GM19395 (cell line): ENCODE results near the gene SDHB.

Experiments used
- ATAC-seq: cut with Tn5 transposase; IDR thresholded peaks from one replicate; pipeline ENCODE4 v1.9.1; 2021; ENCODE audit warnings: mild to moderate bottlenecking, moderate library complexity; ENCODE audit not compliant: unreplicated experiment

Gene SDHB

DNA sequence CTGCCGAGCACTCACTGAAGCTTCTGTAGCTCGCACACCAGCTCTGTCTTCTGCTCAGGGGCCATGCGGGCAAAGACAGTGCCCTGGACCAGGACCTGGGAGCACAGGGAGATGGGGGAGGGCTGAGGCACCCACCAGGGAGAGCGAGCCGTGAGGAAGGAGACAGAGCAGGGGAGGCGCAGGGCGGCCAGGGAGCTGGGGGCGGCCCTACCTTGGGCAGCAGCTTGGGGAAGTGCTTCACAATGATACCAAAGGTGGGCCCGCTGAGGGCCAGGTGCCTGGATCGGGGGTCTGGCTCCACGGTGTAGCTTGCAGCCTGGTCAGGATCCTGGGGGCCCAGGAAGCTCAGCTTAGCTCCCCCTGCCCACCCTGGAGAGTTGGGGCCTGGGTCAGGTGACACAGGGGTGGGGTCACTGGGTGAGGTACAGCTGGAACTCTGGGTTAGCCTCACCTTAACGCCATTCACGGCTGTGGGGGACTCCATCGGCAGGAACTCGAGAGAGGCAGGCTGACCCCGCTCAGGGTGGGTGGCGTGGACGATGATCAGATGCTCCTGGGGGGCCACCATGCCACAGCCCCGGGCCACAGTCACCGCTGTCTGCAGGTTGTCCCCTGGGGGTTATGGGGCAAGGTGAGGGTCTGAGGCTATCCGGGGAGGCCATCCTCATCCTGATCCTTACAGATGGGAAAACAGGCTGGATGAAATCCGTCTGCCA, 64.0 kb downstream of the SDHB start:
- ATAC-seq: no peak

DNA sequence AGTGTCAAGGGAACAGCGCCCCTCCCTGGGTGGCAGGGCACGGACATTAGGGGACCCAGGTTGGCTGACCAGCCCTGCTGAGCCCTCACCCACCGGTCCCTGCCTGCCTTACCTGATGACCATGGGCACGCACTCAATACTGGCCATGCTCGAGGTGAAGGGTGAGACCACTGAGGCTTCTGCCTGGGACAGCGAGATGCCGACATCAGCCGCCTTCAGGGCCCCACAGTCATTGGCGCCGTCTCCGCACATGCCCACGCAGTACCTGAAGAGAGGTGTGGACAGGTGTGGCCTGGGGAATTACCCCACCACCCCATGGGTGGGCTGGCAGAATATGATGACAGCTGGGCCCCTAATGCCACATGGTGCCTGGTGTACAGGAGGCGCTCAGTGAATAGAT, 65.6 kb downstream of the SDHB start:
- ATAC-seq: no peak

DNA sequence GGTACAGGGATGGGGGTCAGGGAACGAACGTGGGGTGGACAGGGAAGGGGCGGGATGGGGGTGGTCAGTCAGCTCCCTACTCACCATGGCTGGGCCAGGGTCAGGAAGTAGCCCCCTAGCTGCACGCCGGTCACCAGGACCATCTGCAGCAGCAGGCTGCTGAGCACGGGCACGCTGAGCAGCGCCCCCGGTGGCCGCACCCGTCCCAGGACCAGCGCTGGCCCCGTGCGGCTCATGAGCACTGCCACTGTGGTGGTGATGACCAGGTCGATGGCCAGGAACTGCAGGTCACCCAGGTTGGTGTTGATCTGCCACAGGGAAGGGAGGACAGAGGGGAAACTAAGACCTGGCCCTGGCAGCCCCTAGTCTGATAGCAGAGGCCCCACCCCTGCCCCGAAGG, 66.9 kb downstream of the SDHB start:
- ATAC-seq: no peak

DNA sequence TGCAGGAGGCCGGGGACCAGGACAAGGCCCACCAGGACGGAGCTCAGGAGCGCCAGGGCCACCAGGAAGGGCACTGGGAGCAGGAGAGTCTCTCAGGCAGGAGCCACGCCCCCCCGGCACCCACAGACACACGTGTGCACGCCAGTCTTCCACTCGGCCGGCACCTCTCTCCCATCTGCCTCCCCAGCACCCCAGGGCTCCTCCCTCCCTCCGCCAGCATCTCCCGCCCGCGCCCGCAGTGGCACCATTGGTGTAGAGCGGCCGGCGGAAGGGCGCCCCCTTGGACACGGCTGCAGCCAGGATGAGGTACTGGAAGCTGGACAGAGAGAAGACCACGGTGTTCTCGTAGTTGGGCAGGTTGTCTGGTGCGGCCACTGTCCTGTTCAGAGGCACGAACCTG, 67.3 kb downstream of the SDHB start:
- ATAC-seq: no peak

DNA sequence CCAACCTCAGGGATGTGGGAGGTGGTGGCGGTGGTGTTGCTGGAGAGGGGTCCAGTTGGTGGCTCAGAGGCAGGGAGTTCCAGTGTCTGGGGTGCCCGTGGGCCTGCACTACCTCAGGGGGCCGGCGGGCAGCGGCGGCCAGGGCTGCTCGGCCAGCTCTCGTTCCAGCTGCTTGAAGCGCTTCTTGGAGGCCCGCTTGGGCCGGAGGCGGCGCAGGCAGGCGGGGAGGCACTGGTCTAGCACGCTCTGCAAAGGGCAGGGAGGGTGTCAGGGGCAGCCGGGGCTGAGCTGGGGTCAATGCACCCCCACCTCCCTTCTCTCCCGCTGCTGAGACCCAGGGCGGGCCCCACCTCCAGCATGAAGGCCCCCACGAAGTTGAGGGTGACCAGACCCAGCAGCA, 67.7 kb downstream of the SDHB start:
- no peak for ATAC-seq

DNA sequence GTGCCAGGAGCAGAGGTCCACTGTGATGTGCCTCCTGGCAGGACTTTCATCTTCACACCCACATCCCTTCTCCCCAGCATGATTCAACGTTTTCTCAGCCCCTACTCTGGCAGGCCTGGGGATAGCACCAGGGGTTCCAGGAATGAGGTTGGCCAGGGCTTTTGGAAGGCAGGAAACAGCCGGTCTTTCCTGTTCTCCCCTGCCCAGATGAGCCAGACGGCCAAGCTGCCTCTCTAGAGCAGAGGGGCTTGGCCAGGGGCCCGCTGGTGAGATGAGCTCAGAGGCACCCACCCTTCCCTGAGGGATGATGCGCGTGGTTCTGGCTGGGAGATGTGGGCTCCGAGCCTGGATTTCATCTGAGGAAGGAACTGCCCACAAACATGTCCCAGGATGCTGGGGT, 69.1 kb downstream of the SDHB start:
- ATAC-seq: no peak

DNA sequence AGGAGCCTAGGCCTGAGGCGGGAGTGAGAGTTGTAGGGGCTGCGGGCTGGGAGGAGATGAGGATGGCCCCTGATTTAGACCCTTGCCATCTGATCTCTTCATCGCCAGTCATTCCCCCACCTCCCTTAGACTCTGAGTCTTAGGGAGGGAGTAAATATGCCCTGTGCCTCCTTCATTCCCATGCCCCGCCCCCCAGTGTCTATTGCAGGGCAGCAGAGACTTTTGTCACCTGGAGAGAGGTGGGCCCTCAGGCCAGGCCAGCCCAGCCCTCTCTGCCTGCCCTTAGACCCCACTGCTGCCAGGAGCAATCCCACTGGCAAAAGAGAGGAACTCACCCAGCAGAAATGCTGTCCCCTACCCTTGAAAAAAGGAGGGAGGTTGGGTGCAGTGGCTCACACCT, 70.2 kb downstream of the SDHB start:
- ATAC-seq: no peak

DNA sequence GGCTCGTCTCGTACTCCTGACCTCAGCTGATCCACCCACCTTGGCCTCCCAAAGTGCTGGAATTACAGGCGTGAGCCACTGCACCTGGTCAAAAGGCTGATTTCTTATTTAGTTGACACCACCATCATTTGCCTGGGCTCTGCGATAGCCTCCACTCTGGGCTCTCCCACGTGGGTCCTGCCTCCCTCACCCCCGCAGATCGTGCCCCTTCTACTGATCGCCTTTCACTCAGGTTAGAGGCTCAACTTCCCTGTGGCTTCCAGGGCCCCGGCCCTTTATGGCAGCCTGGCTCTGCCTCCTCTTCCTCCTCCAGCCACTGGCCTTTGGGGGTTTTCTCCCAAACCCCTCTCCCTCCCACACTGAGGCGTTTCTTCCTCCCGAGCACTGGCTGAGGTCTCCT, 70.9 kb downstream of the SDHB start:
- ATAC-seq: no peak

DNA sequence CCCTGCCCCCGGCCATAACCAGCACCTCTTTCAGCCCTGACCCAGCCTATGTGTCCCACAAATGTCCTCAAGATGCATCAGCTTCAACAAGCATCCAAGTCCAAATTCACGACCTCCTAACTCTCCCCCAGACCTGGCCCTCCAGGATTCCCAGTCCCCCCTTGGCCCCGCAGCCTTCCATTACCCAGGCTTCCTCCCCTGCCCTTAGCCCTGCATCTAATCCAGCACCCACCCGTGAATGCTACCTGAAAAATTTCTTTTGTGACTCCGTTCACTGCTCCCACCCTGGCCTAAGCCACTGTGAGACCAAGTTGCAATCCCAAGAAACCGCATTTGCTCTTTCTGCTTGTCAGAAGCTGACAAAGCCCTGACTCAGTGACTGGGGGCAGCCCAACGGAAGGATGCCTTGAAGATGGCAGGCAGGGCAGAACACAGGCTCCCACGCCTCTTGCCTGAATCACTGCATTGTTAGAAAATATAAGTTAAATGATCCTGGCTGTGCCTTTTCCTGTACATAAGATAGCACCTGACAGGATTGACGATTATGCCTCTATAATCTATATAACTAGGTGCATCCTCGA, 72.5 kb downstream of the SDHB start:
- no peak for ATAC-seq

DNA sequence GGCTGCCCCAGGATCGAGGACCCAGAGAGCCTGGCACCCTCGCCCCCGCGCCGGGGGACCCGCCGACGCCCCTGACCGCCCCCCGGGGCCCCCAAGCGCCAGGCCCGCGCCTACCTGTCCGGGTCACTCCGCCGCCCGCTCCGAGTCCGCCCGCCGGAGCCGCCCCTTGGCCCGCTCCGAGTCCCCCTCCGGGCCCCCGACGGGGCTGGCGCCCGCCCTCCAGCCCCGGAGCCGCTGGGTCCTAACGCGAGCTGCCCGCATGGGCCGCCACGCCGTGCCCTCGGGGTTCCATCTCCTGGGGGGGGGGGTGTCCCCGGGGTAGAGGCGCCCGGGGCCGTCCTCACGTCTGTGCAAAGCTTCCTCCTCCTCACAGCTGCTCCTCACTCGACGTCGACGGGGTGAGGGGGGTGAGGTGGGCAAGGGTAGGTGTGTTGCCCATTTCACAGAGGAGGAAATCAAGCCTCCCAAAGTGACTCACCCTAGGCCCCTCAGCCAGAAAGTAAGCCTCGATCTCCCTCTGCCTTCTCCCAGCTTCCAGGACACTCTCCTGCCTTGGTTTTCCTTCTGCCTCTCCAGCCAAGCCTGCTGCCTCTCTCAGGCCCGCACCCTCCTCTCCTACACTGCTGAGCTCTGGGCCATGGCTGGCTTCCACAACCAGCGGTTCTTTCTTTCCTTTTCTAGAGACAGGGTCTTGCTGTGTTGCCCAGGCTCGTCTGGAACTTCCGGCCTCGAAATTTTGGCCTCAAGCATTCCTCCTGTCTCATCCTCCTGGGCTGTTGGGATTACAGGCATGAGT, 73.2 kb downstream of the SDHB start, which contains the start of gene MFAP2:
TSS of gene MFAP2 (minus strand) at position 148 of the 796 bp plus-strand sequence. CDS start 2,347 bp downstream, outside the sequence.
- no peak for ATAC-seq

DNA sequence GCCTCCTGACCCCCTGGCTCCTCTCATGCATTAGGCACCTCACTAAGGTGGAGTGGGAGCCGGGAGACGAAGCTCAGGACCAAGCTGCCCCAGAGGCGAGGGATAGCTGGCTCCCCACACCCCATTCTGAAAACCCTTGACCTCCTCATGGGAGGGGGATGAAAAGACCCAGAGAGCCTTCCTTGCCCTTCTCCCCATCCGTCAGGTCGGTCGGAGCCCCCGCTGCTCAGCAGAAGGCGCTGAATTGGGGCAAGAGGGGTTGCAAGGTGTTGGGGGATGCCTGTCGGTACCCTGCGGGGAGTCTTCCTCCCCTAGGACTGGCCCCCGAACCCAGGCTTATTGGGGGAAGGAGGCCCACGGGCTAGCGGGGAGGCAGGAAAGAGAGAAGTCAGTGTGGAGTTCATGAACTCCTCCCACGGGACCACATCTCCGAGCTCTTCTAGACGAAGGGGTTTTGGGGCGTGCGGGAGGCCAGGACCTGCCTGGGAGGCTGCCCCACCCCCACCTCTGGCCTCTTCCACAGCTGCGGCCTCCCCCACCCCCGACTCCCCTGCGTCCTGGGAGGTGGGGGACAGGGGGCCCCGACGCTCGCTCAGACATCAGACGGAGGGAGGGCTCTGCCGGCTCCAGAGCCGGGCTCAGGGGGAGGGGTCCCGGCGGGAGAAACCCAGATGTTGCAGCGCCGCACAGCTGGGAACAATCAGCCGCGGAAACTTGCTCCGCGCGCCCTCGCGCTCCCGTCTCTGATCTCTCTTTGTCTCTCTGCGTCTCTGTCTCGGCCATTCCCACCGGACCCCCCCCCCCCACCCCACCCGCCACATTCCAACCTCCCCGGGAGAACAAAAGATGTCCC, 74.1 kb downstream of the SDHB start:
- ATAC-seq: no peak

DNA sequence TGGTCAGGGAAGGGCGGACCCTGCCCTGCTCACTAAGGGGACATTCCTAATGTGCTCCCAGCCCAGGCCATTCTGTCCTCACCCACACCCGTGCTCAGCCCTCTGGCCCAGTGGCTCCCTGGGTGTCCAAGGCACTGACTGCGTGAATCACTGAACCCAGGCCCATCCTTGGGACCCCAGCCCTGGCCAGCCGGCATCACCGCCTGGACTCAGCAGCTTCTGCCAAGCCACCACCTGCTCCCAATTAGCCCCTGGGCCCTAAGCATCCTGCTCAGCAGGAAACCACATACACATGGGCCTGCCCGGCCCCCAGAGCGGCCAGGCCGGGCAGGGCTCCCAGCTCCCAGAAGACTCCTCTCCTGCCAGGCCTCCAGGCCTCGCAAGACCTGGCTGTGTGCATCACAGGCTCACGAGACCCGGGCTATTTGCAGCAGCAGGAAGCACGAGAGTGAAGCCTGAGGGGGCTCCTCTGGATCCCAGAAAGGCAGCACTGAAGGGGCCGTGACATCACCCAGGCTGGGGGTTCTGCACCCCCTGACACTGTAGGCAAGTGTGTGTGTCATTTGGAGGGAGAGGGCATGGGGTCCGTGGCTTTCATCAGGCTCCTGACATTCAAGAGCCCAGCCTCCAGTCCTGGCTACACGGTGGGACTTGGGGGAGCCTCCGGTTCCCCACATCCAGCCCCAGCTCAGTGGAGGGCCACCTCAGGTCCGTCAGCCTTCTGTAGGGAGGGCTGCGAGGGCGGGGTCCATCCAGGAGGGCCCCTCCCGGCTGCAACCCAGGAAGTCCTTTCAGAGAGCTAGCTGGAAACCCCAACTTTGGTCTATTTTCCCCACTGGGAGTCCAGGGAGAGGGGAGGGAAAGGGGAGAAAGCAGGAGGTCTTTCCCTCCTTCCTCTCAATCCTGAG, 75.0 kb downstream of the SDHB start:
- ATAC-seq: no peak

DNA sequence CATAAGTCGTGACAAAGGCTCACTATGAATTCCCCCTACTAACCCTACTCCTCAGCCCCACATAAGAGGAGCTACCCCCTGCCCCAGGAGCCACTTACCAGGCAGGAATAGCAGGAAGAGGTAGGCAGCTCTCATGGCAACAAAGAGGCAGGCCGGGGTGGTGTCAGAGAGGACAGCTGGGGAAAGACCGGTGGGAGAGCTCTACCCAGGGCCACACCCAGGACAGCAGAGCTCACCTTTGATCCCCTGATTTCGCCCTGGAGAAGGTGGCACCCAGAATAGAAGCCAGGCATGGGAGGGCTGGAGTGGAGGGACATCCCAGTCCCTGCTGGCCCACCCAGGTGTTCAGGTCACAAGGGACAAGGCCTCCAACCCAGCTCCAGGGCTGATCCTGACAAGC, 75.7 kb downstream of the SDHB start:
- no peak for ATAC-seq

DNA sequence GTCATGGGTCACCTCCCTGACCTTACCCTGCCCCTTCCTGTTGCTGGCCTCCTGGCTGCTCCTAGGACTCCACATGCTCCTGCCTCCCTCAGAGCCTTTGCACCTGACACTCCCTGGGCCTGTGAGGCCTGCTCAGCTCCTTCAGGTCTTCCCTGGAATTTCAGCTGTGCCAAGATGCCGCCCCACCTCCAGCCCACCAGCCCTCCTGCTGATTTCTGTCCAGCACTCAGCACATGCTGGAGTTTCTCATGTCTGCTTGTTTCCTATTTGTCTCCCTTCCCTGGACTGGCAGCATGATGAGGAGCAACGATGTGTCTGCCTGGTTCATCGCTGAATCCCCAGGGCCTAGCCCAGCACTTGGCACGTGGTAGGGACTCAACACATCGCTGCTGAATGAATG, 76.5 kb downstream of the SDHB start:
- no peak for ATAC-seq

DNA sequence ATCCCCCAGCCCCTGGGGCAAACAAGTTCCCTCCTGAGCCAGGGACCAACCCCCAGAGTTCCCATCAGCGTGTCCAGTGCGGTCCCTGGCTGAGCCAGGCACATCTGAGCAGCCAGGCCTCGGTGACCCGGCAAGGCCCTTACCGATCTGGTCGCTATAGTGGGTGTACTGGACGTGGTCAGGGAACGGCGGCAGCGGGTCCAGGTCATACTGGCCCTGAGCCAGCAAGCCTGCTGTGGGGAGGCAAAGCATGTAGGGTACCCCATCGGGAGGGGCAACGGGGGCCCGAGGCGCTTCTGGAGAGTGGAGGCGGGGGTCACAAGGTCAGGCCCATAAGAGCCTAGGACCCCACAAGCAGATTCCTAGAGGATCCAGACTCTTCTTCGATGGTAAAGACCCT, 76.9 kb downstream of the SDHB start:
- ATAC-seq: no peak

DNA sequence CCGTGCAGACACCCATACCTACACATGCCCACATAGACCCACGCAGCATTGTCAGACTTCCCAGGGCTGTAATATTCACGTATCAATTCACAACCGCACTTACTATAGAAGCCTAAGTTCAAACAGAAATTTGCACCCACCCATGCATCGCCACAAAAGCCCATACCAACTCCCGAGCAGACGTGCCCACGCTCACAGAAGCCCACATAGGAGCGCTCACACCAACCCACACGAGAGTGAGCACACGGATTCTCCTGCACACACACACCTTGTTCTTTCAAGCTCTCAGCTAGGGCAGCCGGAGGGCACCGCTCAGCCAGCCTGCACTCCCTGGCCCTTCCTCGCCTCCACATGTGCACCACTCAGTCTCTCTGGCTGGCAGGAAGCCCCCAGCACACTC, 78.0 kb downstream of the SDHB start:
- ATAC-seq: no peak

DNA sequence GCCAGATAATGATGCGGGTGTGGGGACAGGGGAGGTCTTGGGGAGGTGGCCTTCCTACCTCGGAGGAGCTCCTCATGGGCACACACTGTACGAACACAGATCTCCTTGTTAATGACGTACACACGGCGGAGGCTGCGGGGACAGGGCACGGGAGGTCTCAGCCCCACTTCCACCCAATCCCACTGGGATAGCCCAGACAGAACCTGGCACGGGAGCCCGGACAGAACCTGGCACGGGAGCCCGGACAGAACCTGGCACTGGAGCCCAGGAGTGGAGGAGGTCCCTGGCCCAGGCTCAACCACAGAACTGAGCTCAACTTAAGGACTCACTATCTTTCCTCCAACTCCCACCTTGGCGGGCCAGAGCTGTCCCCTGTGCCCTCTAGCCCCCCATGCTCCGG, 78.6 kb downstream of the SDHB start:
- no peak for ATAC-seq

DNA sequence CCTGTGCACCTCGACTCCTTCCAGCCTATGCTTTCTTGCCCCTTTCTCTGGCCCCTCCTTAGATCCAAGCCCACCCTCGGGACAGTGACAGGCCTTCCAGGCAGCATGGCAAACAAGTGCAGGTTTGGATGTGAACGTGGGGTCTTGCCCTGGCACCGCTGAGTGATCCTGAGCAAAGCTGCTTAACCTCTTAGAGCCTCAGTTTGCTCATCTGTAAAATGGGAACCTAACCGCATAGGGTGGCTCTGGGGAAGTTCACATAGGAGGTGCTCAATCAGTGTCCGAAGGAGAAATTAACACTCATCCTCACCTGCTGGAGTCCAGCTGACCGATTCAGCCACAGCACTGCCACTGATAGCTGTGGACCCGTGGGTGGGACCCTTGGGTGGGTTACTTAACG, 80.6 kb downstream of the SDHB start:
- ATAC-seq: no peak

DNA sequence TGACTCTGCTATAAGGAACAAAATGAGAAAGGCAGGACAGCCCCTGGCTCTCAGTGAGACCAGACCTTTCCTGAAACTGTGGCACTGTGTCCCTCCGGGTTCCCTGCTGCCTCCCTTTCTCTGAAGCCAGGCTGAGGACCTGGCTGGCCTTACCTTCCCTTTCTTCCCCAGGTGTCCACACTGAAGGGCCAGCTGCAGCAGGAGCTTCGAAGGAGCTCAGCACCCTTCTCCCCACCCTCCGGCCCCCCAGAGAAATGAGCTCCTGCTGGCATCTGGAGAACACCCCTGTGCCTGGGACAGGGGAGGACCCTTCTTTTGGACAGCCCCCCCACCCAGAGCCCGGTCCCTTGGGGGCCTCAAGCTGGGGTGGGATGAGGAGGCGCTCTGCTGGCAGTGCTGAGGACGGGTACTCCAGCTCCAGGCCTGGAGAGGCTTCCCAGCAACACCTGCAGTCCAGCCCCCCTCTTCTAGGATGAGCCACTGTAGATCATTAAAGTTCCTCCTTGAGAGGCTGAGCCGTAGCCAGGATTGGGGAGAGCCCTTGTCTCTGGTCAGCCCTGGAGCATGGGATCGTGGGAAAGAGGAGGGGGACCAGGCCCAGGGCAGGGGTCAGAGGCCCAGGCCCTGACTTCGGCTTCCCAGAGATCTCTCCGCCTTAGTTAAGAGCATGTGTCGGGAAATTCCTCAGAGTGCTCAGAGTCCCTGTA, 81.5 kb downstream of the SDHB start:
- no peak for ATAC-seq
